ENCODE results near the gene PIAS1.

PIAS1 gene

GRCh38 chr15:68042855-68043222 is 11.3 kb upstream of the PIAS1 start:
- Histone ChIP-seq H3K4me2 (ENCODE audit: low read length) (no peak overlapping the region), H2AFZ (ENCODE audit: low read depth, low read length) (no peak overlapping the region), H3K36me3 (replicated peaks; ENCODE audit: low read depth, low read length) (no peaks in the 10 kb centered on the region), H3K79me2 (ENCODE audit: low read length) (no peaks in the 10 kb centered on the region), H3K27me3 (ENCODE audit: low read depth, low read length) (peaks cover 12% of the 10 kb centered on the region; the same call in 1 of the 2 replicates), H3K9me3 (ENCODE audit: insufficient read depth, low read length) (no peaks in the 10 kb centered on the region), H3K9ac (ENCODE audit: low read length) (no peak overlapping the region), H3K27ac (ENCODE audit: low read length) (no peak overlapping the region), H3K4me3 (ENCODE audit: low read length) (no peak overlapping the region), H3K4me1 (ENCODE audit: low read length) (no peaks in the 10 kb centered on the region), H4K20me1 (ENCODE audit: insufficient read depth, low read length) (no peaks in the 10 kb centered on the region)
- no peak for TF ChIP-seq CTCF (IDR thresholded peaks at IDR 0.05; ENCODE audit: low read depth, low read length)
- no peak for TF ChIP-seq EZH2phosphoT487 (IDR thresholded peaks at IDR 0.05; ENCODE audit: low read depth)

GRCh38 chr15:68045289-68046265 is 8.5 kb upstream of the PIAS1 start:
- Histone ChIP-seq H3K4me2 (ENCODE audit: low read length) (no peak overlapping the region), H3K9ac (ENCODE audit: low read length) (no peak overlapping the region), H3K36me3 (replicated peaks; ENCODE audit: low read depth, low read length) (no peaks in the 10 kb centered on the region), H3K79me2 (ENCODE audit: low read length) (no peaks in the 10 kb centered on the region), H3K27ac (ENCODE audit: low read length) (no peak overlapping the region), H3K4me1 (ENCODE audit: low read length) (no peaks in the 10 kb centered on the region), H4K20me1 (ENCODE audit: insufficient read depth, low read length) (no peaks in the 10 kb centered on the region), H3K9me3 (ENCODE audit: insufficient read depth, low read length) (no peaks in the 10 kb centered on the region), H2AFZ (ENCODE audit: low read depth, low read length) (no peak overlapping the region), H3K27me3 (ENCODE audit: low read depth, low read length) (no peaks in the 10 kb centered on the region), H3K4me3 (ENCODE audit: low read length) (no peak overlapping the region)
- no peak for TF ChIP-seq EZH2phosphoT487 (IDR thresholded peaks at IDR 0.05; ENCODE audit: low read depth)
- TF ChIP-seq CTCF (IDR thresholded peaks at IDR 0.05; ENCODE audit: low read depth, low read length), result no peak

GRCh38 chr15:68047826-68048225 is 6.3 kb upstream of the PIAS1 start:
- Histone ChIP-seq H3K27ac (ENCODE audit: low read length) (no peak overlapping the region), H3K4me2 (ENCODE audit: low read length) (no peak overlapping the region), H3K4me1 (ENCODE audit: low read length) (no peaks in the 10 kb centered on the region)

More at GRCh38 chr15:68047826-68048225, 6.3 kb upstream of the PIAS1 start:
- H3K79me2 ChIP-seq (ENCODE audit: low read length), result no peaks in the 10 kb centered on the region
- H2AFZ ChIP-seq (ENCODE audit: low read depth, low read length), result no peak overlapping the region
- no peak overlapping the region for H3K4me3 ChIP-seq (ENCODE audit: low read length)
- H3K27me3 ChIP-seq (ENCODE audit: low read depth, low read length), result no peaks in the 10 kb centered on the region
- H3K9me3 ChIP-seq (ENCODE audit: insufficient read depth, low read length), result no peaks in the 10 kb centered on the region
- H3K9ac ChIP-seq (ENCODE audit: low read length), result no peak overlapping the region
- no peaks in the 10 kb centered on the region for H3K36me3 ChIP-seq (replicated peaks; ENCODE audit: low read depth, low read length)
- TF ChIP-seq CTCF (IDR thresholded peaks at IDR 0.05; ENCODE audit: low read depth, low read length) (no peak), EZH2phosphoT487 (IDR thresholded peaks at IDR 0.05; ENCODE audit: low read depth) (no peak)
- no peaks in the 10 kb centered on the region for H4K20me1 ChIP-seq (ENCODE audit: insufficient read depth, low read length)
